Coronary artery (tissue), 2 donors: ENCODE data around the gene LUZP1.

Source experiments
- DNase-seq: peaks from one replicate; pipeline ENCODE4 v3.0.0-alpha.2; 2017; ENCODE audit warnings: low spot score
- H3K27ac ChIP-seq, 2 donors: fragments of 200-600 bp; sonication (generic); one replicate each; pipeline ENCODE4 v1.5.1; 2016 to 2019
- H3K4me3 ChIP-seq: fragments of 200-600 bp; sonication (generic); 2 replicates; pipeline ENCODE4 v1.5.1; 2016; ENCODE audit warnings: mild to moderate bottlenecking, moderate library complexity
- CTCF ChIP-seq: fragments of 200-600 bp; sonication (generic); IDR thresholded peaks from one replicate; pipeline ENCODE4 v1.5.1; 2019; ENCODE audit warnings: antibody characterized with exemption

LUZP1 gene

GRCh38 chr1:23187637-23188036 lies 19.0 kb upstream of the LUZP1 start:
- no peak for DNase-seq
- no peak overlapping the region for H3K27ac ChIP-seq
- H3K4me3 ChIP-seq = no peak overlapping the region
- no peak for TF ChIP-seq CTCF

GRCh38 chr1:23185381-23185780 lies 16.7 kb upstream of the LUZP1 start:
- Histone ChIP-seq H3K27ac (no peak overlapping the region), H3K4me3 (no peak overlapping the region)
- no peak for TF ChIP-seq CTCF
- DNase-seq = no peak

GRCh38 chr1:23184212-23184934 lies 15.7 kb upstream of the LUZP1 start:
- peak; percentile 85 for TF ChIP-seq CTCF
- DNase-seq = no peak
- H3K27ac ChIP-seq = no peak overlapping the region
- peak overlapping the region; percentile 63 for H3K4me3 ChIP-seq

- Histone ChIP-seq H3K27ac (no peak overlapping the region), H3K4me3 (no peak overlapping the region)
- TF ChIP-seq CTCF = no peak
- DNase-seq = no peak
These were observed 11.2 kb upstream of the LUZP1 start for GRCh38 chr1:23179862-23180261.

- no peak for TF ChIP-seq CTCF
- Histone ChIP-seq H3K27ac (peak overlapping the region in 1 of 2 donors; percentile 87), H3K4me3 (no peak overlapping the region)
- no peak for DNase-seq
These were observed 10.3 kb upstream of the LUZP1 start for GRCh38 chr1:23178950-23179349.

- DNase-seq = no peak
- TF ChIP-seq CTCF = no peak
- Histone ChIP-seq H3K4me3 (no peak overlapping the region), H3K27ac (peak overlapping the region; percentile 68 to 87)
These were observed 9.8 kb upstream of the LUZP1 start for GRCh38 chr1:23178414-23178813.
